HG02798 (cell line): ENCODE measurements around the gene EVI5.

Experiments used
- ATAC-seq: cut with Tn5 transposase; IDR thresholded peaks from one replicate; pipeline ENCODE4 v1.9.1; 2021; ENCODE audit warnings: mild to moderate bottlenecking; ENCODE audit not compliant: unreplicated experiment, poor library complexity

The EVI5 gene

GRCh38 chr1:92494485-92495141, 290.3 kb downstream of the EVI5 start:
- no peak for ATAC-seq

- ATAC-seq = no peak
Measured at GRCh38 chr1:92493139-92493538, 291.8 kb downstream of the EVI5 start.

- no peak for ATAC-seq
Measured at GRCh38 chr1:92488832-92489231, 296.1 kb downstream of the EVI5 start.

GRCh38 chr1:92488416-92488815, 296.5 kb downstream of the EVI5 start:
- no peak for ATAC-seq

GRCh38 chr1:92487078-92487605, 297.8 kb downstream of the EVI5 start:
- ATAC-seq = no peak

GRCh38 chr1:92486251-92487077, 298.4 kb downstream of the EVI5 start, which contains the start of gene GFI1:
GFI1 (minus strand) TSS chr1:92486925; CDS start chr1:92483487, 3,438 bp downstream.
- peak; percentile 30 for ATAC-seq

- peak; percentile 66 for ATAC-seq
Measured at GRCh38 chr1:92485381-92486250, 299.3 kb downstream of the EVI5 start.

GRCh38 chr1:92484472-92485380, 300.2 kb downstream of the EVI5 start:
- peak; percentile 26 for ATAC-seq

- ATAC-seq = peak; percentile 13
Measured at GRCh38 chr1:92483610-92484471, 301.1 kb downstream of the EVI5 start.

GRCh38 chr1:92482665-92483609, 302.0 kb downstream of the EVI5 start:
- ATAC-seq = no peak

- ATAC-seq = no peak
Measured at GRCh38 chr1:92481971-92482664, 302.8 kb downstream of the EVI5 start.

GRCh38 chr1:92481599-92481925, 303.3 kb downstream of the EVI5 start:
- ATAC-seq = no peak

- ATAC-seq = no peak
Measured at GRCh38 chr1:92480813-92481598, 303.9 kb downstream of the EVI5 start.

GRCh38 chr1:92480200-92480812, 304.6 kb downstream of the EVI5 start:
- no peak for ATAC-seq

GRCh38 chr1:92479587-92479986, 305.3 kb downstream of the EVI5 start:
- no peak for ATAC-seq

GRCh38 chr1:92478393-92478792, 306.5 kb downstream of the EVI5 start:
- no peak for ATAC-seq
